ENCODE data around the gene FAM90A26.
"Not testable (repeated sequence)": the region's sequence is repeated elsewhere in the genome, so short reads cannot be mapped to it uniquely, and the experiment has no call there.

- not testable (repeated sequence) for TF ChIP-seq CTCF (IDR thresholded peaks at IDR 0.05; ENCODE audit: poor library complexity); EZH2phosphoT487 (IDR thresholded peaks at IDR 0.05; ENCODE audit: low read depth, severe bottlenecking, unreplicated experiment)
Observed at GRCh38 chr4:9148611-9149409, 21.4 kb upstream of the FAM90A26 start.

All from hepatocyte (in vitro differentiated cells).